HG03354 (cell line): ENCODE results near the gene PRKD1.
"Not testable (repeated sequence)": the region's sequence is repeated elsewhere in the genome, so short reads cannot be mapped to it uniquely, and the experiment has no call there.

Experiments used
- ATAC-seq: cut with Tn5 transposase; IDR thresholded peaks from one replicate; pipeline ENCODE4 v1.9.1; 2021; ENCODE audit warnings: mild to moderate bottlenecking; ENCODE audit not compliant: unreplicated experiment, poor library complexity, severe bottlenecking

PRKD1 gene

DNA sequence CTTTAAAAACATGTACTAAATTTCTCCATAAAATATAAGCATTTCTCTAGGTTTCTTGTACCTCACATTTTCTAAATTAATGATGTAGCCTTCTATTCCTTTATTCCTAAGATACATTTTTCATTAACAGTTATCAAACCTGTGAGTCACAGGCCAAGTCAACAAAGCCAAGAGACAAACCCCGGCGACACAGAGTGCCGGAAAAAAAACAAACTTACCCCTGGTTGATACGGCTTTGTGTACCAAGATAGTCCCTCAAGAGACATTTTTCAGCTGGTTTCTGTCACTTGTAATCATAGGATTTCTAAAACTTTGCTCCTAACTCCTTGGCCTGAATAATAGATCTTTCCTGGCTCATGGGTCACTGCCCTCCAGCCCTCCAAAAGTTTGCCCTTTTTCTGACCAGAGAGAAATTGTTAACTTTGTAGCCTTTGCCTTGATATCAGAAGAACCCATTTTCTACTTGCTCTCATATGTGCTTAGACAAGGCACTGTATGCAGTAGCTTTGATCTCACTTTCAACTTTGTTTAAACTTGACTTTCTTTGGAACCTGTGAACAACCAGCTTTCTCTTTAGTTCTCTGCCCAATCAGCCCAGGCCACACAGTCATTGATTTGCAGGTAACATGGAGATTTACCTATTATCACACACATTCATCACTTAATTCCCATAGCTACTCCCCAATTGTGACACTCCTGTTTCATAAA, 172.2 kb downstream of the PRKD1 start:
- ATAC-seq: no peak

- ATAC-seq: no peak
Measured at GRCh38 chr14:29754134-29754533, 173.5 kb downstream of the PRKD1 start.

- ATAC-seq: no peak
Measured at GRCh38 chr14:29752221-29752923, 175.3 kb downstream of the PRKD1 start.

DNA sequence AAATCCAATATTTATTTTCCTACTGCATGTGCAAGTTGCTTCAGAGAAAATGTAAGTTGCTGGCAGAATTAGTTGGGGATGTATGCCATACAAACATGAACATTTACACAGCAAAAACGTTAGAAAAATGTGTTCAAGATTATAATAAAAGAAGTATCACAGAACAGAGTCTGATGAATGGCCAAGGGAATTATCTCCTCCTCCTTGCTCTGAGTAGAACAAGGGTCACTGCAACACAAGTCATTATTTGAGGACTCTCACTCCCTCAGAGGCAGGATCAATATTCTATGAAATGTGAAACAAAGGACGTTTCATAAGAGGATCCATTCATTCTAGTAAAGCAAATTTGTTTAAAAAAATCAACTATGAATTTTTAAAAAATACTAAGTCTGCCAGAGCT, 177.8 kb downstream of the PRKD1 start:
- no peak for ATAC-seq

DNA sequence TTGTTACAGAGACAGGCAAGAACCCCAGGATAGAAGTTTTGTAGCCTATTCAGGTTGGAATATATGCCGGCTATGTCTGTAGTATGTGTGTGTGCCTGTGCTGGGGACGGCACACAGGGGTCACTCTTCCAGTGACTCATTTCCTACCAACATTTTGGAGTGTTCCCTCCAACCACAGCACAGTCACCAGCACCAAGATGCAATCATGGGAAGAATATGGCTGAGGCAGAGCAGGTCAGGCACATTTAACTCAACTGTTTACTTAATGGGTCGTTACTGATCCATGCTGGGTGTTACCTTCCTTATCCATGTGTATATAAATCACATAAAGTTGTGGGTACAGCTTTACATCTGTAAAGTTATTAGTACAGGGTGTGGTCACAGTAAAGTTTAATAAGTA, 178.3 kb downstream of the PRKD1 start:
- no peak for ATAC-seq

DNA sequence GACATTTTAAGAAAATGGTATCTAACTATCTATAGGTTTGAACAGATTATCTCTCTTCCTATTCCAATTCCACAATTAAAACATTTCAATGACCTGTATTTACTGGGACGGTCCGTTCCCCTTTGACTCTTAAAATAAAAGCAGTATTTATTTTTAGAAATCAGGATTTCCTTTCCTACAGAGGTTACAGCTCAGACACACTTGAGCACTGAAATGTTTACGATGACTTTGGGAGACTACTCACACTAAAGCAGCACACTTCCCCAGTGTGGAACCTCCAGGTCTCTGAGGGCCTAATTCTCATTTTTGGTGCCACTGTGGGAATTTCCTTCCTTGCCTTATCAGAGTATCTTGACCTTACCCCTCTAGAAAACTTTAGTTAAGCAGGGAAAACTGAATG, 181.8 kb downstream of the PRKD1 start:
- ATAC-seq: no peak

- ATAC-seq: no peak
Measured at GRCh38 chr14:29743531-29743930, 184.1 kb downstream of the PRKD1 start.

DNA sequence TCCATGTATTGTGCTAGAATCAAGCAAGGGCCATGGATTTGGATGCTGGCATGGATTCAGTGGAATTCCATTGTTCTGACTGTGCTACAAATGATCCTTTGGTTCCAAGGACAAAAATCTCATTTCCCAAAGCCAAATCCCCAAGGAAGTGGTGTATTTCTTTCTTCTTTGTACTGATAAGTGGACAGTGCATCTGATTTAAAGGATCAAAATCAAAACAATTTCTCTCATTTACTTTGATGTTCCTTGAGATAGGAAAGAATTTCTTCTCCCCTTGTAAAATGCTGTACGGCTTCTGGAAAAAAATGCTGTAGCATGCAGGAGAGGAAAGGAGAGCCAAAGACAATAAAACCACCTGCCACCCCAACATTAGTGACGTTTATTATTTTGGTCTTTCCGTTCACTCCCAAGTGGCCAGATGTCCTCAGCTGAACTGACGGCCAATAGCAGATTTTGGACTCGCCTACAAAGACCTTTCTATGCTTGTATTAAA, 185.7 kb downstream of the PRKD1 start:
- no peak for ATAC-seq

DNA sequence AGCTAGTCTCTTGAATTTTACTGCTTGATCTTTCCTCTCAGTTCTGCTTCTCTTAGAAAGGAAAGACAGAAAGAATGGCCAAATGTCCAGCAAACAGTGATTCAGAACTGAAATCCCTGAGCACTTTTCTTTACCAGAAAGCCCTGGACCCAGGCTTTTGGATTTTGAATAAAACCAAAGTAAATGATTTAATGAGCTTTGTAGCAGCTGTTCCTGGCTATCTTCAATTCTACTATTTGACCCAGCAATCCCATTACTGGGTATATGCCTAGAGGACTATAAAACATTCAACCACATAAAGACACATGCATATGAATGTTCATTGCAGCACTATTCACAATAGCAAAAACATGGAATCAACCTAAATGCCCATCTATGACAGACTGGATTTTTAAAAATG, 187.2 kb downstream of the PRKD1 start:
- ATAC-seq: no peak

GRCh38 chr14:29738950-29739349, 188.7 kb downstream of the PRKD1 start:
- no peak for ATAC-seq

- no peak for ATAC-seq
Measured at GRCh38 chr14:29738056-29738455, 189.6 kb downstream of the PRKD1 start.

DNA sequence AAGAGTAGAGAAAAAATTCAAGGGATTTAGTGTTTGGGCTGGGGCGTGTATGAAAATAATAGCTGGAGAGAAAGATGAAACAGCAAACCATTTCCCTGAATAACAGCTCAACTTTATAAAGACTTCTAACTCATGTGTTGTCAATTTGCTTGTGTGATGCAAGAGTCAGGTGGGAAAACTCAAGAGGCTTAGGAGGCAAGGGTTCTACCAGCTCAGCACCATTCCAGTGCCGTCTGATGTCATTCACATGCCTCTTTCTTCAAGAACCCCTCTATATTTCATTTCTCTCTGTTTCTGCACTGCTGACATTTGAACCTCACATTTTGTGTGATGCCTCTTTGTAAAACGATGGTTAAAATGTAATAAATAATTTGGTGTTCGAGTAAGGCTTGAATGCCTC, 192.2 kb downstream of the PRKD1 start:
- ATAC-seq: no peak

GRCh38 chr14:29734732-29735131, 192.9 kb downstream of the PRKD1 start:
- ATAC-seq: no peak

DNA sequence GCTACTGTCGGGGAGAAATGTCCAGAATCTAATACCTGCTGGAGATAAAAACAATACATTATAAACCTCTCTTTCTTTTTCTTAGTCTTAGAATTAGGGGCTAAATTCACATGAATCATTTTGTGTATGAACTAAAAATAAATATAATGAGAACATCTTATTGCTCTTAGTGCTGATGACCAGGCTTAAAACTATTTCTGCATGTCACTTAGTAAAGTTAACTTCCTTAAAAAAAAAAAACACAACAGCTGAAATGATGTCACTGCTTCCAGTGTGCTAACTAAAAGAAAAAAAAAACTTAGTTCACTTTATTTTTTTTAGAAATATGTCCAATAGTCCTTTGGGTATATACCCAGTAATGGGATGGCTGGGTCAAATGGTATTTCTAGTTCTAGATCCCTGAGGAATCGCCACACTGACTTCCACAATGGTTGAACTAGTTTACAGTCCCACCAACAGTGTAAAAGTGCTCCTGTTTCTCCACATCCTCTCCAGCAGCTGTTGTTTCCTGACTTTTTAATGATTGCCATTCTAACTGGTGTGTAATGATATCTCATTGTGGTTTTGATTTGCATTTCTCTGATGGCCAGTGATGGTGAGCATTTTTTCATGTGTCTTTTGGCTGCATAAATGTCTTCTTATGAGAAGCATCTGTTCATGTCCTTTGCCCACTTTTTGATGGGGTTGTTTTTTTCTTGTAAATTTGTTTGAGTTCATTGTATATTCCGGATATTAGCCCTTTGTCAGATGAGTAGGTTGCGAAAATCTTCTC, 200.9 kb downstream of the PRKD1 start:
- ATAC-seq: not testable (repeated sequence)

DNA sequence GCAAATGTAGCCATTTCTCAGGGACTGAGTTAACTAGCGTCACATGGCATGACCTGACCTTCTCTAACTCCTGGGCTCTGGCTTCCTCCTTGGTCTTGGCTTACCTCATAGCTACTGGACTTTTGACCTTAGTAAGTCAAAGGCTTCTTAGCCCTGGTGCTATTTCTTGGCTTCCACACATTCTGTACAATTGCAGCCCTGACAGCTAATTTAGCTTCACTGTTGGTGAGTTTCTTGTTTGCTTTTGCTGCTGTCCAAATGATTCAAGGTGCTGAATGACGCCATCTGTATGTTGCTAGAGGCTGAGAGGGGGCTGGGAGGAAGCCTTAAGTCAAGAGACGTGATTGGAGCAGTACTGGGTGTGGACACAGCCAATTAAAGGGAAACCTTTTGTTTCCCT, 202.7 kb downstream of the PRKD1 start:
- ATAC-seq: no peak

GRCh38 chr14:29722831-29723230, 204.8 kb downstream of the PRKD1 start:
- ATAC-seq: no peak

GRCh38 chr14:29721586-29721985, 206.1 kb downstream of the PRKD1 start:
- no peak for ATAC-seq

GRCh38 chr14:29717901-29718300, 209.7 kb downstream of the PRKD1 start:
- ATAC-seq: no peak

GRCh38 chr14:29716150-29716549, 211.5 kb downstream of the PRKD1 start:
- no peak for ATAC-seq

- ATAC-seq: no peak
Measured at GRCh38 chr14:29712601-29713000, 215.0 kb downstream of the PRKD1 start.

DNA sequence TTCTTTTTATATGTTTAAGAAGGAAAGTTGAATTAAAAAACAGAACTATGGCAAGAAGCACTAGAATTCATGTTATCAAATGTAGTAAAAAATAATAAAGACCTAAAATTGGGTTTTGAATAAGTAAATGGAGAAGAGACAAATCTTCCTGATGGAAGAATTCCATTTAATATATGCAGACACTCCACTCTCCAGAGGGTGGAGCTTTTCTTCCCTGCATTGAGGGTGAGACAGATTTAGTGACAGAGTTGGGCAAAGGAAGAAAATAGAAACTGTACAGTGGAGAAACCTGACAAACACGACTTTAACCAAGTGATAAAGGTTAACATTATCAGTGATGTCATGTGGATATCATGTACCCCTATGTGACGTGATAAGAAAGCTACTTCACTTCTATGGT, 217.6 kb downstream of the PRKD1 start:
- no peak for ATAC-seq
